ENCODE results near the gene RALGPS1. TPM values are rescaled to one million over a fixed set of nuclear protein-coding genes. Genes with fewer than 3 reads are reported as not detected.

Gene RALGPS1
- total RNA-seq, 1 donor from 2014 or later: 30.7 TPM

GRCh38 chr9:127174386-127175318 is 260.1 kb downstream of the RALGPS1 start:
- H3F3A ChIP-seq (ENCODE audit: low read depth): no peaks in the 10 kb centered on the region
- peaks cover 7% of the 10 kb centered on the region for H3K4me1 Mint-ChIP-seq
- no peaks in the 10 kb centered on the region for H3K79me2 ChIP-seq (ENCODE audit: low read depth)
- no peaks in the 10 kb centered on the region for H3K27me3 ChIP-seq
- no peak overlapping the region for H3K4me2 ChIP-seq
- H4K20me1 ChIP-seq (ENCODE audit: low read depth): no peaks in the 10 kb centered on the region
- no peaks in the 10 kb centered on the region for H3K9me3 Mint-ChIP-seq
- H3K27me3 Mint-ChIP-seq (ENCODE audit: insufficient read depth, low read depth): peaks cover 6% of the 10 kb centered on the region
- no peak overlapping the region for H3K27ac ChIP-seq
- TF ChIP-seq EZH2phosphoT487 (IDR thresholded peaks at IDR 0.05): no peak
- no peak for TF ChIP-seq EZH2 (IDR thresholded peaks at IDR 0.05)
- TF ChIP-seq CTCF (IDR thresholded peaks at IDR 0.05): no peak
- H3K9ac ChIP-seq: no peak overlapping the region
- no peaks in the 10 kb centered on the region for H3K36me3 ChIP-seq
- no peak overlapping the region for H2AFZ ChIP-seq (replicated peaks)
- no peaks in the 10 kb centered on the region for H3K4me1 ChIP-seq
- DNase-seq (ENCODE audit: low spot score): no peak
- H3K4me3 Mint-ChIP-seq: no peak overlapping the region
- H3K4me3 ChIP-seq: no peak overlapping the region
- H3K9me3 ChIP-seq (ENCODE audit: low read depth): no peaks in the 10 kb centered on the region
- no peak overlapping the region for H3K27ac Mint-ChIP-seq
- H3K36me3 Mint-ChIP-seq: no peaks in the 10 kb centered on the region

- no peaks in the 10 kb centered on the region for H4K20me1 ChIP-seq (ENCODE audit: low read depth)
- Mint-ChIP-seq H3K9me3 (no peaks in the 10 kb centered on the region), H3K4me3 (no peak overlapping the region), H3K4me1 (peaks cover 7% of the 10 kb centered on the region), H3K36me3 (no peaks in the 10 kb centered on the region), H3K27ac (no peak overlapping the region), H3K27me3 (ENCODE audit: insufficient read depth, low read depth) (peaks cover 6% of the 10 kb centered on the region)
- H3K4me3 ChIP-seq: no peak overlapping the region
- H3K79me2 ChIP-seq (ENCODE audit: low read depth): no peaks in the 10 kb centered on the region
- H3K4me2 ChIP-seq: no peak overlapping the region
- no peak for DNase-seq (ENCODE audit: low spot score)
- no peak overlapping the region for H3K27ac ChIP-seq
- H3F3A ChIP-seq (ENCODE audit: low read depth): no peaks in the 10 kb centered on the region
- no peaks in the 10 kb centered on the region for H3K36me3 ChIP-seq
- no peaks in the 10 kb centered on the region for H3K9me3 ChIP-seq (ENCODE audit: low read depth)
- no peak overlapping the region for H2AFZ ChIP-seq (replicated peaks)
- no peaks in the 10 kb centered on the region for H3K27me3 ChIP-seq
- no peak overlapping the region for H3K9ac ChIP-seq
- TF ChIP-seq CTCF (IDR thresholded peaks at IDR 0.05): no peak
- H3K4me1 ChIP-seq: no peaks in the 10 kb centered on the region
Observed at GRCh38 chr9:127175319-127175715, 260.7 kb downstream of the RALGPS1 start.

- no peaks in the 10 kb centered on the region for H3K36me3 Mint-ChIP-seq
- H3K27me3 ChIP-seq: no peaks in the 10 kb centered on the region
- H3K9ac ChIP-seq: no peak overlapping the region
- DNase-seq (ENCODE audit: low spot score): no peak
- no peak for TF ChIP-seq EZH2phosphoT487 (IDR thresholded peaks at IDR 0.05)
- no peak for TF ChIP-seq CTCF (IDR thresholded peaks at IDR 0.05)
- no peak for TF ChIP-seq EZH2 (IDR thresholded peaks at IDR 0.05)
- H3K4me1 ChIP-seq: no peaks in the 10 kb centered on the region
- H3K9me3 Mint-ChIP-seq: no peaks in the 10 kb centered on the region
- no peak overlapping the region for H3K4me2 ChIP-seq
- no peak overlapping the region for H2AFZ ChIP-seq (replicated peaks)
- peaks cover 7% of the 10 kb centered on the region for H3K4me1 Mint-ChIP-seq
- no peak overlapping the region for H3K4me3 Mint-ChIP-seq
- H3K27me3 Mint-ChIP-seq (ENCODE audit: insufficient read depth, low read depth): peaks cover 6% of the 10 kb centered on the region
- H3K9me3 ChIP-seq (ENCODE audit: low read depth): no peaks in the 10 kb centered on the region
- no peaks in the 10 kb centered on the region for H3K36me3 ChIP-seq
- H3K27ac ChIP-seq: no peak overlapping the region
- no peak overlapping the region for H3K4me3 ChIP-seq
- no peaks in the 10 kb centered on the region for H3K79me2 ChIP-seq (ENCODE audit: low read depth)
- no peak overlapping the region for H3K27ac Mint-ChIP-seq
- no peaks in the 10 kb centered on the region for H3F3A ChIP-seq (ENCODE audit: low read depth)
- no peaks in the 10 kb centered on the region for H4K20me1 ChIP-seq (ENCODE audit: low read depth)
Observed at GRCh38 chr9:127175764-127176163, 261.2 kb downstream of the RALGPS1 start.
